Hepatocyte (in vitro differentiated cells): Measurements from ENCODE around the gene TCTN1. TPM values are rescaled to one million over a fixed set of nuclear protein-coding genes. Genes with fewer than 3 reads are reported as not detected.
"Not testable (repeated sequence)": the region's sequence is repeated elsewhere in the genome, so short reads cannot be mapped to it uniquely, and the experiment has no call there.

ENCODE experiments used
- DNase-seq: peaks from one replicate; pipeline ENCODE4 v3.0.0-alpha.2; 2016; ENCODE audit warnings: low spot score
- H2AFZ ChIP-seq: fragments of 200-600 bp; sonication (generic); 2 replicates; pipeline ENCODE4 v1.6.0; 2016; ENCODE audit warnings: antibody characterized with exemption, mild to moderate bottlenecking
- H3K27ac ChIP-seq: fragments of 200-600 bp; sonication (generic); 2 replicates; pipeline ENCODE4 v1.5.1; 2016; ENCODE audit warnings: mild to moderate bottlenecking
- H3K27me3 ChIP-seq: fragments of 200-600 bp; sonication (generic); 2 replicates; pipeline ENCODE4 v1.6.1; 2016
- H3K36me3 ChIP-seq: fragments of 200-600 bp; sonication (generic); replicated peaks from 2 replicates; pipeline ENCODE4 v1.5.1; 2016; ENCODE audit warnings: low read depth; ENCODE audit not compliant: insufficient read depth
- H3K4me1 ChIP-seq: fragments of 200-600 bp; sonication (generic); 2 replicates; pipeline ENCODE4 v1.5.1; 2016; ENCODE audit warnings: mild to moderate bottlenecking, moderate library complexity; ENCODE audit not compliant: insufficient read depth
- H3K4me2 ChIP-seq: fragments of 200-600 bp; sonication (generic); 2 replicates; pipeline ENCODE4 v1.6.0; 2016
- H3K4me3 ChIP-seq: fragments of 200-600 bp; sonication (generic); 2 replicates; pipeline ENCODE4 v1.5.1; 2016; ENCODE audit warnings: mild to moderate bottlenecking
- H3K79me2 ChIP-seq: fragments of 200-600 bp; sonication (generic); 2 replicates; pipeline ENCODE4 v1.6.0; 2017; ENCODE audit warnings: mild to moderate bottlenecking
- H3K9me2 ChIP-seq: fragments of 200-600 bp; sonication (generic); replicated peaks from 2 replicates; pipeline ENCODE4 v1.6.0; 2017; ENCODE audit warnings: mild to moderate bottlenecking; ENCODE audit not compliant: insufficient read depth
- H3K9me3 ChIP-seq: fragments of 200-600 bp; sonication (generic); 2 replicates; pipeline ENCODE4 v1.5.1; 2016; ENCODE audit warnings: low read depth, mild to moderate bottlenecking
- H4K20me1 ChIP-seq: fragments of 200-600 bp; sonication (generic); 2 replicates; pipeline ENCODE4 v1.6.0; 2016; ENCODE audit warnings: mild to moderate bottlenecking; ENCODE audit not compliant: insufficient read depth, poor library complexity, severe bottlenecking
- CTCF ChIP-seq: fragments of 200-600 bp; sonication (generic); IDR thresholded peaks from 2 replicates; pipeline ENCODE4 v1.5.1; 2016; ENCODE audit warnings: antibody characterized with exemption, mild to moderate bottlenecking; ENCODE audit not compliant: poor library complexity
- EZH2 ChIP-seq: fragments of 200-600 bp; sonication (generic); IDR thresholded peaks from 2 replicates; pipeline ENCODE4 v1.6.1; 2016; ENCODE audit warnings: antibody characterized with exemption, mild to moderate bottlenecking, borderline replicate concordance
- EZH2phosphoT487 ChIP-seq: fragments of 200-600 bp; sonication (generic); IDR thresholded peaks from one replicate; pipeline ENCODE4 v1.6.1; 2018; ENCODE audit warnings: antibody characterized with exemption, mild to moderate bottlenecking, low read depth, moderate library complexity; ENCODE audit not compliant: unreplicated experiment, severe bottlenecking
- WGBS: methylation state at CpG from one replicate; pipeline ENCODE4 v1.1.6; 2016; ENCODE audit warnings: low lambda C conversion rate; ENCODE audit errors: missing lambda C conversion rate; 5-methylcytosine and 5-hydroxymethylcytosine counted together
- polyA plus RNA-seq: library from polyadenylated mRNA; unstranded; fragments of >200 nt; fragmentation: Nextera tagmentation; extraction: Ambion mirVana; gene quantifications from 2 replicates; pipeline ENCODE4 v1.2.1, GENCODE V29; 2016
- total RNA-seq: library from RNA; depleted of rRNA; stranded (reverse); fragments of >200 nt; gene quantifications from 2 replicates; pipeline ENCODE4 v1.2.3, GENCODE V29; 2014

TCTN1 gene
- total and polyA plus RNA-seq, 2 experiments from 2014 or later: 39.0 to 40.6 TPM

GRCh38 chr12:110647631-110648040 lies 33.7 kb downstream of the TCTN1 start:
- 95% methylated on average over 7 of the region's 7 CpGs for WGBS
- Histone ChIP-seq H3K4me1 (no peaks in the 10 kb centered on the region), H3K27ac (no peak overlapping the region)

GRCh38 chr12:110649341-110649847 lies 35.5 kb downstream of the TCTN1 start:
- H2AFZ ChIP-seq: no peak overlapping the region

More at GRCh38 chr12:110647631-110648040, 33.7 kb downstream of the TCTN1 start:
- no peak overlapping the region for H2AFZ ChIP-seq
- no peaks in the 10 kb centered on the region for H3K9me3 ChIP-seq
- H3K79me2 ChIP-seq: no peaks in the 10 kb centered on the region
- no peak overlapping the region for H3K4me2 ChIP-seq
- no peaks in the 10 kb centered on the region for H3K27me3 ChIP-seq
- TF ChIP-seq EZH2phosphoT487 (no peak), EZH2 (no peak), CTCF (no peak)
- no peaks in the 10 kb centered on the region for H3K36me3 ChIP-seq
- no peak for DNase-seq
- H3K4me3 ChIP-seq: no peak overlapping the region
- H4K20me1 ChIP-seq: no peaks in the 10 kb centered on the region
- H3K9me2 ChIP-seq: no peaks in the 10 kb centered on the region

GRCh38 chr12:110654238-110654637 lies 40.3 kb downstream of the TCTN1 start:
- not testable (repeated sequence) for H3K27ac ChIP-seq, H3K4me1 ChIP-seq, H3K36me3 ChIP-seq, H3K9me3 ChIP-seq, H4K20me1 ChIP-seq, H3K27me3 ChIP-seq, DNase-seq, H3K4me2 ChIP-seq, H3K4me3 ChIP-seq, H3K79me2 ChIP-seq, H3K9me2 ChIP-seq, H2AFZ ChIP-seq
- WGBS: 93% methylated on average over 10 of the region's 10 CpGs

More at GRCh38 chr12:110649341-110649847, 35.5 kb downstream of the TCTN1 start:
- no peaks in the 10 kb centered on the region for H3K36me3 ChIP-seq
- H3K27me3 ChIP-seq: no peaks in the 10 kb centered on the region
- TF ChIP-seq CTCF: no peak
- no peak for TF ChIP-seq EZH2
- TF ChIP-seq EZH2phosphoT487: no peak
- no peak overlapping the region for H3K4me3 ChIP-seq
- H3K9me3 ChIP-seq: no peaks in the 10 kb centered on the region
- no peaks in the 10 kb centered on the region for H4K20me1 ChIP-seq
- H3K27ac ChIP-seq: no peak overlapping the region
- H3K4me1 ChIP-seq: no peaks in the 10 kb centered on the region
- H3K9me2 ChIP-seq: no peaks in the 10 kb centered on the region
- 73% methylated on average over 11 of the region's 11 CpGs for WGBS
- H3K4me2 ChIP-seq: no peak overlapping the region
- no peak for DNase-seq
- no peaks in the 10 kb centered on the region for H3K79me2 ChIP-seq

- H2AFZ ChIP-seq: no peak overlapping the region
- no peaks in the 10 kb centered on the region for H4K20me1 ChIP-seq
- H3K9me2 ChIP-seq: no peaks in the 10 kb centered on the region
- H3K27me3 ChIP-seq: no peaks in the 10 kb centered on the region
- H3K9me3 ChIP-seq: no peaks in the 10 kb centered on the region
- H3K4me3 ChIP-seq: no peak overlapping the region
- no peaks in the 10 kb centered on the region for H3K4me1 ChIP-seq
- no peaks in the 10 kb centered on the region for H3K36me3 ChIP-seq
- no peaks in the 10 kb centered on the region for H3K79me2 ChIP-seq
- TF ChIP-seq CTCF (no peak), EZH2 (no peak), EZH2phosphoT487 (no peak)
- 98% methylated on average over 11 of the region's 11 CpGs for WGBS
- no peak overlapping the region for H3K4me2 ChIP-seq
- DNase-seq: no peak
- H3K27ac ChIP-seq: no peak overlapping the region
These were observed 42.2 kb downstream of the TCTN1 start for GRCh38 chr12:110656071-110656655.
